ENCODE data around the gene EEFSEC. TPM values are rescaled to one million over a fixed set of nuclear protein-coding genes. Genes with fewer than 3 reads are reported as not detected.

EEFSEC gene
- total and polyA plus RNA-seq, 10 donors = 8.5 to 19.2 (median 14.2) TPM

DNA sequence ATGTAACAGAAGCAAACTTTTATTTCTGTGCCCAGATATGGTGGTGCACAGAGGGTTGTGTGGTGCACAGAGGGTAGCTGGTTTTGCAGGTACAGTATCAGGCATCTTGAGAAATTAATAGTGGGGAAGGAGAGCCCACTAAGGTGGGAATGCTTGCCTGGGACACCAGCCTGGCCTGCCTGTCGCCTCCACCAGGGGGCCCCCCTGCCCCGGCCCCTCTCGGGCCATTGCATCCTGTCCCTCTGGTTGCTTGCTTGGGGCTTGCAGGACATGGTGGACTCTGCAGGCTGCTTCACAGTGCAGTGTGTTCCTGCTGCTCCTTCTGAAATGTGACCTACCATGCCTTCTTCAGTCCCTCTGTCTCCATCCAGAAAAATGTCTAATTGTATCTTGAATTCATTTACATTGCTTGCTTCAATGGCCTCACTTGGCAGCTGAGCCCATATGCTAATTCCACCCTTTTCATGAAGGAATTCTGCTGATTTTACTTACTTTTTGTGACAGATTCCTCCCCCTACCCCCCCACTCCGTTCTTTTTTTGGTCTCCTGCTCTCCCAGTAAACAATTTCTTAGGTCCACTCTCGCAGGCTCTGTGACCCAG is 73.6 kb downstream of the EEFSEC start:
- intact Hi-C loops (cut with DNase I; ENCODE audit: low total_unique reads) = no loop called here
- H3K9me3 ChIP-seq = peaks cover 3 to 21% (median 19%) of the 10 kb centered on the region in 8 donors
- H3K36me3 ChIP-seq = peaks cover 0 to 8% (median 0%) of the 10 kb centered on the region in 6 donors
- H3K4me3 ChIP-seq = no peak overlapping the region
- peaks cover 0 to 7% (median 0%) of the 10 kb centered on the region in 6 donors for H3K4me1 ChIP-seq
- WGBS, 5 donors = 60 to 77% (median 62%) methylated on average over 4 to 5 of the region's 5 CpGs
- TF ChIP-seq POLR2A (IDR thresholded peaks at IDR 0.05) (no peak), POLR2AphosphoS5 (IDR thresholded peaks at IDR 0.05) (peak in 1 of 3 donors; percentile 21)
- TF ChIP-seq, protein P1, sequence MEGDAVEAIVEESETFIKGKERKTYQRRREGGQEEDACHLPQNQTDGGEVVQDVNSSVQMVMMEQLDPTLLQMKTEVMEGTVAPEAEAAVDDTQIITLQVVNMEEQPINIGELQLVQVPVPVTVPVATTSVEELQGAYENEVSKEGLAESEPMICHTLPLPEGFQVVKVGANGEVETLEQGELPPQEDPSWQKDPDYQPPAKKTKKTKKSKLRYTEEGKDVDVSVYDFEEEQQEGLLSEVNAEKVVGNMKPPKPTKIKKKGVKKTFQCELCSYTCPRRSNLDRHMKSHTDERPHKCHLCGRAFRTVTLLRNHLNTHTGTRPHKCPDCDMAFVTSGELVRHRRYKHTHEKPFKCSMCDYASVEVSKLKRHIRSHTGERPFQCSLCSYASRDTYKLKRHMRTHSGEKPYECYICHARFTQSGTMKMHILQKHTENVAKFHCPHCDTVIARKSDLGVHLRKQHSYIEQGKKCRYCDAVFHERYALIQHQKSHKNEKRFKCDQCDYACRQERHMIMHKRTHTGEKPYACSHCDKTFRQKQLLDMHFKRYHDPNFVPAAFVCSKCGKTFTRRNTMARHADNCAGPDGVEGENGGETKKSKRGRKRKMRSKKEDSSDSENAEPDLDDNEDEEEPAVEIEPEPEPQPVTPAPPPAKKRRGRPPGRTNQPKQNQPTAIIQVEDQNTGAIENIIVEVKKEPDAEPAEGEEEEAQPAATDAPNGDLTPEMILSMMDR (IDR thresholded peaks at IDR 0.05 in 8 of 11, conservative IDR thresholded peaks at IDR 0.05 in 3 of 11) = peak; percentile 26 to 84 (median 59)
- no peak overlapping the region for H3K27ac ChIP-seq
- H3K27me3 ChIP-seq (replicated peaks in 1 of 7) = no peaks in the 10 kb centered on the region
- no peak for DNase-seq

DNA sequence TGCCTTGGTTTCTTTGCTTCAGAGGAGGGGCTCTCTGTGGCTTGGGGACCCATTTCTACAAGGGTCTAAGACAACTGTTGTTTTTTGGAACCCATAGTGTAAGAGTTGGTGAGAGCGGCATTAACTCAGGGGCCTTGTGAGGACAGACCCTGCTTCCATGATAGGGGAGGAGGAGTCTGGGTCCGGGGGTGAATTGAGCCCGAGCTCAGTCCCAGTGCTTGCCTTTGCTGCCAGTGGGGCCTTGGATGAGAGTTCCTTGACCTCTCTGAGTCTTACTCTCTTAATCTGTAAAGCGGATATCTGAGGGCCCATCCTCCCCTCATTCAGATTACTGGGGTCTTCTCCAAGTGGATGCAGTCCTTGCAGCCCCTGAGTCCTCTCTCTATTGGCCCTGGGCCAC is 74.2 kb downstream of the EEFSEC start:
- no peak for DNase-seq
- peaks cover 0 to 9% (median 0%) of the 10 kb centered on the region in 6 donors for H3K4me1 ChIP-seq
- H3K27me3 ChIP-seq (replicated peaks in 1 of 7) = no peaks in the 10 kb centered on the region
- no peak overlapping the region for H3K27ac ChIP-seq
- H3K9me3 ChIP-seq = peaks cover 3 to 15% (median 13%) of the 10 kb centered on the region in 8 donors
- TF ChIP-seq, protein P1 (IDR thresholded peaks at IDR 0.05 in 8 of 11, conservative IDR thresholded peaks at IDR 0.05 in 3 of 11) = no peak
- TF ChIP-seq POLR2AphosphoS5 (IDR thresholded peaks at IDR 0.05) (no peak), POLR2A (IDR thresholded peaks at IDR 0.05) (no peak)
- H3K36me3 ChIP-seq = peaks cover 0 to 8% (median 0%) of the 10 kb centered on the region in 6 donors
- 92 to 98% (median 94%) methylated on average over 4 of the region's 4 CpGs for WGBS, 5 donors
- intact Hi-C loops (cut with DNase I; ENCODE audit: low total_unique reads) = no loop called here
- no peak overlapping the region for H3K4me3 ChIP-seq

DNA sequence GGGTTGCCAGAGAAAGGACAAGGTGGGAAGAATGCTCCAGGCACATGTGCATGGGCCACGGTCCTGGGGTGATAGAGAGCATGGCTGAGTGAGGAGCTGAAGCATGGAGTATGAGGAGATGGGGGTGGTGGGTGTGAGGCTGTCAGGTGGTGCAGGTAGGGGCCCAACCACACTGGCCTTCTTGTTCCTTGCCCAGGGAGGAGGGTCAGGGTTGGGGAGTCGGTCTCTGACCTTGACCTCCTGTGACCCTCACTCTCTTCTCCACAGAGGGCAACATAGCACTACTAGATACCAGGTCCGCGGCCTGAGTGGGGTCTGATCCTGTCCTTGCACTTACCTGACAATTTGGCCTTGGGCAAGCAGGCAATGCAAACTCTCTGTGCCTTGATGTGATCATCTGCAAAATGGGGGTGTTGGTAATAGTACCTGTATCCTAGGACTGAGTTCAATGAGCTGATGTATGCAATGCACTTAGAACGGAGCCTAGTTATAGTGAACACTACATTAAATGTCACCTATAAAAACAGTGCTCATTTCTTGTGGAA is 75.2 kb downstream of the EEFSEC start:
- intact Hi-C loops (cut with DNase I; ENCODE audit: low total_unique reads) = no loop called here
- Histone ChIP-seq H3K4me3 (no peak overlapping the region), H3K27ac (no peak overlapping the region)

More for the DNA sequence above, 75.2 kb downstream of the EEFSEC start:
- 88 to 95% (median 92%) methylated on average over 5 of the region's 5 CpGs for WGBS, 5 donors
- H3K4me1 ChIP-seq = peaks cover 0 to 15% (median 0%) of the 10 kb centered on the region in 6 donors
- H3K9me3 ChIP-seq = peaks cover 0 to 6% (median 3%) of the 10 kb centered on the region in 8 donors
- no peak for TF ChIP-seq POLR2A (IDR thresholded peaks at IDR 0.05)
- TF ChIP-seq POLR2AphosphoS5 (IDR thresholded peaks at IDR 0.05) = no peak
- TF ChIP-seq, protein P1 (IDR thresholded peaks at IDR 0.05 in 8 of 11, conservative IDR thresholded peaks at IDR 0.05 in 3 of 11) = no peak
- no peaks in the 10 kb centered on the region for H3K27me3 ChIP-seq (replicated peaks in 1 of 7)
- DNase-seq = no peak
- H3K36me3 ChIP-seq = peaks cover 0 to under 1% (median 0%) of the 10 kb centered on the region in 6 donors
